ENCODE data around the gene TNNT3. TPM values are rescaled to one million over a fixed set of nuclear protein-coding genes. Genes with fewer than 3 reads are reported as not detected.

The TNNT3 gene
- total RNA-seq, 4 donors from 2014 or later: 1.2 to 6.6 (median 4.1) TPM

DNA sequence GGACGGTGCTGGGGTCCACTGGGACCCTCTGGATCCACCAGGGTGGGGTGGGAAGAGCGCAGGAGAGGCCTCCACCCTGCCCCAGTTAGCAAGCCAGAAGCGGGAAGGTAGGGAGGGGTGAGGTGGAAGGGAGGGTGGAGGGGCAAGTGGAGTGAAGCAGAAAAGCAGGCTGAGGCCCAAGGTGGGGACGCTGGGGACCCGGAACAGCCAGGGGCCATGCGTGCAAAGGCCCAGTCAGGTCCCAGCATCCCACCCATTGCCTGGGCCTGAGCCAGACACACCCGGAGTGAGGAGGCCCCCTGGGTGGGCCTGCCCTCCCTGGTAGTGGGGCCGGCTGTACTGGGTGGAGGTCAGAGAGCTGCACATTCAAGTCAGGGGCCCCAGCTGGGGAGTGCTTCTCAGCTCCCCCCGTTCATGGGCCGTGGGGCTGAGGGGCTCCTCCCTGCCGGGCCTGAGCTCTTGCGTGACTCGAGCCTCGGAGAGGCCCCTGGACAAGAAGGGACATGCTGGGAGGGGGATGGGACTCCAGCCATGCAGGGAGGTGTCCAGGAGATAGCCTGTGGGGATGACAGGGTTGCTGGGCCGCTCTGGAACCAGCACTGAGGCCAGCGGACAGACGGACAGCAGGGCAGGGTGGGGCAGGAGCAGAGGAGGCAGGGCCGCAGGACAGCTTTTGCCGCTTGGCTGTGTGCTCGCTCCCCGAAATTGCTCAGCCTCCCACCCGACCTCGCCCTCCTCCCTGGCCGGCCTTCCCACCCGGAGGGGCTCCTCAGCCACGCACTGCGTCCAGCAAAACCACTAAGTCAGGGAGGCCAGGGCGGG is 7.7 kb downstream of the TNNT3 start:
- intact Hi-C loops (cut with DNase I; ENCODE audit: low total_unique reads): no loop called here
- no peak for DNase-seq (ENCODE audit: low spot score in 2 of 2)
- no peak overlapping the region for H3K4me3 ChIP-seq (ENCODE audit: low read depth, poor library complexity, severe bottlenecking)
- no peak for TF ChIP-seq CTCF (IDR thresholded peaks at IDR 0.05)
- TF ChIP-seq POLR2A (IDR thresholded peaks at IDR 0.05): no peak
- WGBS, 2 donors: 72 to 83% methylated on average over 20 to 26 of the region's 28 CpGs

DNA sequence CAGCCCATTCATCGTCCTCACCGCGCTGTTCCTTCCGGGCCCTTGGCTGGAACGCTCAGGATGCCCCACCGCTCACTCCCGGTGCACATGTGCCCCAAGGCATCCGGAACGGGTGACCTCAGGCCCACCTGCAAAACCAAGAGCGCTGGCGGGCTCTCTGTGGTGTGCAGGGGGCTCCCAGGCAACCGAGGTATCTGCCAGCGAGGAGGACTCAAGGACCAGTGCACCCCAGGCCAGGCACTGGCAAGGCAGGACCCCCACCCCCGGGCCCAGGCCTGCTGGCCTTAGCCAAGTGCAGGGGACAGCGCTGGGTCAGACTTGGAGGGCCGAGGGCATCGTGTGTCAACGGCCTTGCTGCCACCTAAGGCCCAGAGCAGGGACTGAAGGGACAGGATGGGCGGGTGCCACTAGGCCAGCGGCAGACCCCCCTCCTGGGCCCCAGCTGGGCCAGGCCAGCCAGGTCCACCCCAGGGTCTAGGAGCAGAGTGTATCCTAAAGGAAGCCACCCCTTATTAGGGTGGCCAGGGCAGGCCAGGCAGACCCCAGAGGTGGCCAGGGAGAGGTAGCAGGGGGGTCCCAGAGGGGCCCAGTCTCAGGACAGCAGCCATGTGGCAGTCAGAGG is 8.5 kb downstream of the TNNT3 start:
- no peak for DNase-seq (ENCODE audit: low spot score in 2 of 2)
- intact Hi-C loops (cut with DNase I; ENCODE audit: low total_unique reads): no loop called here
- 87 to 92% methylated on average over 13 to 20 of the region's 20 CpGs for WGBS, 2 donors
- no peak overlapping the region for H3K4me3 ChIP-seq (ENCODE audit: low read depth, poor library complexity, severe bottlenecking)
- TF ChIP-seq CTCF (IDR thresholded peaks at IDR 0.05): no peak
- no peak for TF ChIP-seq POLR2A (IDR thresholded peaks at IDR 0.05)

- no peak overlapping the region for H3K4me3 ChIP-seq (ENCODE audit: low read depth, poor library complexity, severe bottlenecking)
- intact Hi-C loops (cut with DNase I; ENCODE audit: low total_unique reads): no loop called here
- TF ChIP-seq POLR2A (IDR thresholded peaks at IDR 0.05) (no peak), CTCF (IDR thresholded peaks at IDR 0.05) (no peak)
- DNase-seq (ENCODE audit: low spot score in 2 of 2): no peak
- WGBS, 2 donors: 80 to 90% methylated on average over 13 of the region's 13 CpGs
Observed at GRCh38 chr11:1928470-1928890, 9.0 kb downstream of the TNNT3 start.

DNA sequence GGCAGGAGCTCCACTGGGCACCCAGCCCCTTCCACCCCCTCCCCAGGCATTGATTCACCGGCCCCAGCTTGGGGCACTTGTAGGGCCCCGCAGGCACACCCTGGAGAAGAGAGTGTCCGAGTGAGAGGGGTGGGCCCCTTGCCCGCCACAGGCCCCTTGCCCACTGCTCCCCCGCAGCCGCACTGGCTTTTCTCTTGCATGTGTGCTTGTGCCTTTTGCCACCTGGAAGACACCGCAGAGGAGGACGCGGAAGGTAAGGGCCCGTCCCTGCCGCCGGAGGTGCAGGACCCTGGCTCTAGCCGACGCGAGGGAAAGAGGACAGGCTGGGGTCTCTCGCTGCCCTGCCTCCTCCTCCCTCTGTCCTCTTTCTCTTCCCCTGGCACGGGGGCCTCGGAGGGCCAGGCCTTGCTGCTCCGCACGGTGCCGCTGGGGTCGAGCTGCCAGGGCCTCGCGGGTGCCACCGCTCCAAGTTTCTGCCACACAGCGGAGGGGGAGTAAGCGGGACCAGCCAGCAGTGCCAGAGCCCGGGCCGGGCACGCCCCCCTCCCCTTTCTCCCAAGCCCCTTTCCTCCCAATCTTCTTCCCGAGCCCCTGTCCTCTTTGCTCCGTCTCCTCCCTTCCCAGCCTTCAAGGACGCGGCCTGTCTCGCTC is 9.5 kb downstream of the TNNT3 start:
- TF ChIP-seq CTCF (IDR thresholded peaks at IDR 0.05) (no peak), POLR2A (IDR thresholded peaks at IDR 0.05) (no peak)
- WGBS, 2 donors: 89 to 93% methylated on average over 27 to 28 of the region's 35 CpGs
- no peak for DNase-seq (ENCODE audit: low spot score in 2 of 2)
- no peak overlapping the region for H3K4me3 ChIP-seq (ENCODE audit: low read depth, poor library complexity, severe bottlenecking)
- intact Hi-C loops (cut with DNase I; ENCODE audit: low total_unique reads): no loop called here

DNA sequence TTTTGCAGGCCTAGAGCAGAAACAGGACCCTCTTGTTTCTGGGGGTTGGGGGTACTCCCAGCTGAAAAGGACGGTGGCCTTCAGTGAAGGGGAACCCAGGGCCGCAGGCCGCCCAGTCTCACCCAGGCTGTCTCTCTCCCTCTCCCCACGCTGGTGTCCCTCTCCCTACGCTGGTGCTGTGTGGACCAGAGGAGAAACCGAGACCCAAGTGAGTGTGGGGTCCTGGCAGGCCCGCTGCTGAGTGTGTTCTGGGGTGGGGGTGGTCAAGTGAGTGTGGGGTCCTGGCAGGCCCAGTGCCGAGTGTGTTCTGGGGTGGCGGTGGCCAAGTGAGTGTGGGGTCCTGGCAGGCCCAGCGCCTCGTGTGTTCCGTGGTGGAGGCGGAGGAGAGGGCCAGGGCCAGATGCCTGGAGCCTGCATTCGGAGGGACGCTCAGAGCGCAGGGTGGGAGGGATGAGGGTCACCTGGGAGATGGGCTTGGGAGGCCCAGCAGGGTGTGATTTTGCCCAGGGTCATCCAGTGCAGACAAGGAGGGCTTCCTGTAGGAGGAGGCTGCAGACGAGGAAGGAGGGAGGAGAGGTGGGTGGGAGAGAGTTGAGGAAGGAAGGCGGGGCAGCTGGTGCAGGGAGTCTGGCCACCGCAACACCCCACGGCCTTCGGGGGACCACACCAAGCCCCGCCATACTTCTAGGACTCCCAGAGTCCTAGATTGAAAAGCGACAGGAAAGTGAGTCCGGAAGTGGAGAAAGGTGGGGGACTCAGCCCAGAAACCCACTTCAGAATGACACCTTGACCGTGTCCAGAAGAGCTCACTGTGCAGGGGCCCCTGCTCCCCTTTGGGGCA is 10.3 kb downstream of the TNNT3 start:
- H3K4me3 ChIP-seq (ENCODE audit: low read depth, poor library complexity, severe bottlenecking): no peak overlapping the region
- DNase-seq (ENCODE audit: low spot score in 2 of 2): no peak
- TF ChIP-seq POLR2A (IDR thresholded peaks at IDR 0.05): no peak
- no peak for TF ChIP-seq CTCF (IDR thresholded peaks at IDR 0.05)
- intact Hi-C loops (cut with DNase I; ENCODE audit: low total_unique reads): no loop called here
- WGBS, 2 donors: 88 to 91% methylated on average over 25 of the region's 25 CpGs
